ENCODE data around the gene NOM1.

NOM1 gene

GRCh38 chr7:157021071-157021870, 71.8 kb downstream of the NOM1 start:
- H3K4me3 ChIP-seq (ENCODE audit: low read depth, low read length), result no peak overlapping the region
- no peak for TF ChIP-seq CTCF (conservative IDR thresholded peaks at IDR 0.05; ENCODE audit: low read depth, low read length)
- no peak for DNase-seq (ENCODE audit: low read depth)

DNA sequence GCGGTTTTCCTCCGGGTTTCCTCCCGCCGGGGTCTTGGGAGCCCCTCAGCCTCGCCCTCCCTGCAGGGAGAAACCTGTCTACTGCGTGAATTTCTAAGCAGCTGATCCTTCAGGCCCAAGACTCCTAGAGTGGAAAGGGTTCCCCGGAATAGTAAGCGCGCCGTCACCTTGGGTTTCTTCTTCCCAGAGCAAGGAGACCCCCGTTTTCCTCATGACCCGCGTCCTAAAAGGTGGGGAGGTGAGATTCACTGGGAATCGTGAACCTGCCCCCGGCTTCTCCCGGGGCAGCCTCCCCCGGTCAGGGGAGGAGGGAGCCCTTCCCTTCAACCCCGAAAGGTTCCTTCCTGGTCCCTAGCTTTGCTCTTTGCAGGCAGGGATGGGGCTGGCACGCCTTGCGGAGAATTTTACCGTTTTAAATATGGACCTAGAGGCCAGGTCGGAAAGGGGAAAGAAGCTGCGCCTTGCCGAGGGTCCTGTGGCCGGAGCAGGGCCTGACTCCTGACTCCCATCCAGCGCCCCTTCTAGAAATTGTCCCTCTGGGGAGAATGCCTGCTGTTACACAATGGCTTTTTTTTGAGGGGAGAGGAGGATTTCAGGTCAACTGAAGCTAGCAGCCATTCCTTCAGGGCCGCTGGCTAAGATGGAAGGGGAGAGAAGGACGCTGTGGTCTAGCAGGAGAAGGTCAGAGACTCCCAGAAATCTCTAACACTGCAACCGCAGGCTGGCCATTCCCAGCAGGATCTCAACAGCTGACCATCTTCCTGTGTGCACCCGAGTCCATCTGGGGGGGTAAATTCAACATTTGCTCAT, 72.6 kb downstream of the NOM1 start:
- no peak for TF ChIP-seq CTCF (conservative IDR thresholded peaks at IDR 0.05; ENCODE audit: low read depth, low read length)
- H3K4me3 ChIP-seq (ENCODE audit: low read depth, low read length), result no peak overlapping the region
- no peak for DNase-seq (ENCODE audit: low read depth)
